Measurements from ENCODE around the gene ACP3.
"Not testable (repeated sequence)": the region's sequence is repeated elsewhere in the genome, so short reads cannot be mapped to it uniquely, and the experiment has no call there.

Gene ACP3

GRCh38 chr3:132382688-132383194 is 65.5 kb downstream of the ACP3 start:
- no peaks in the 10 kb centered on the region for H3K27me3 ChIP-seq (replicated peaks)
- no peak overlapping the region for H3K27ac ChIP-seq
- TF ChIP-seq, protein P1, sequence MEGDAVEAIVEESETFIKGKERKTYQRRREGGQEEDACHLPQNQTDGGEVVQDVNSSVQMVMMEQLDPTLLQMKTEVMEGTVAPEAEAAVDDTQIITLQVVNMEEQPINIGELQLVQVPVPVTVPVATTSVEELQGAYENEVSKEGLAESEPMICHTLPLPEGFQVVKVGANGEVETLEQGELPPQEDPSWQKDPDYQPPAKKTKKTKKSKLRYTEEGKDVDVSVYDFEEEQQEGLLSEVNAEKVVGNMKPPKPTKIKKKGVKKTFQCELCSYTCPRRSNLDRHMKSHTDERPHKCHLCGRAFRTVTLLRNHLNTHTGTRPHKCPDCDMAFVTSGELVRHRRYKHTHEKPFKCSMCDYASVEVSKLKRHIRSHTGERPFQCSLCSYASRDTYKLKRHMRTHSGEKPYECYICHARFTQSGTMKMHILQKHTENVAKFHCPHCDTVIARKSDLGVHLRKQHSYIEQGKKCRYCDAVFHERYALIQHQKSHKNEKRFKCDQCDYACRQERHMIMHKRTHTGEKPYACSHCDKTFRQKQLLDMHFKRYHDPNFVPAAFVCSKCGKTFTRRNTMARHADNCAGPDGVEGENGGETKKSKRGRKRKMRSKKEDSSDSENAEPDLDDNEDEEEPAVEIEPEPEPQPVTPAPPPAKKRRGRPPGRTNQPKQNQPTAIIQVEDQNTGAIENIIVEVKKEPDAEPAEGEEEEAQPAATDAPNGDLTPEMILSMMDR (IDR thresholded peaks at IDR 0.05; ENCODE audit: low read depth, low read length, missing control alignments), result no peak
- H3K4me3 ChIP-seq (ENCODE audit: low read depth, low read length), result no peak overlapping the region
- no peaks in the 10 kb centered on the region for H3K36me3 ChIP-seq (replicated peaks)
- no peak for DNase-seq
- in situ Hi-C loops (cut with HindIII; ENCODE audit: low pct_ligation_motif_present, low sequenced_read_pairs), result no loop called here

- no peaks in the 10 kb centered on the region for H3K27me3 ChIP-seq (replicated peaks)
- H3K36me3 ChIP-seq (replicated peaks), result no peaks in the 10 kb centered on the region
- H3K4me3 ChIP-seq (ENCODE audit: low read depth, low read length), result no peak overlapping the region
- H3K27ac ChIP-seq, result no peak overlapping the region
- TF ChIP-seq, protein P1 (IDR thresholded peaks at IDR 0.05; ENCODE audit: low read depth, low read length, missing control alignments), result no peak
- in situ Hi-C loops (cut with HindIII; ENCODE audit: low pct_ligation_motif_present, low sequenced_read_pairs), result no loop called here
- DNase-seq, result no peak
Observed at GRCh38 chr3:132386259-132386658, 69.1 kb downstream of the ACP3 start.

- H3K4me3 ChIP-seq (ENCODE audit: low read depth, low read length); in situ Hi-C loops (cut with HindIII; ENCODE audit: low pct_ligation_motif_present, low sequenced_read_pairs); H3K36me3 ChIP-seq (replicated peaks); H3K27me3 ChIP-seq (replicated peaks); H3K27ac ChIP-seq; DNase-seq: not testable (repeated sequence)
Observed at GRCh38 chr3:132392675-132393074, 75.5 kb downstream of the ACP3 start.

- TF ChIP-seq, protein P1 (IDR thresholded peaks at IDR 0.05; ENCODE audit: low read depth, low read length, missing control alignments), result no peak
- H3K4me3 ChIP-seq (ENCODE audit: low read depth, low read length), result no peak overlapping the region
- in situ Hi-C loops (cut with HindIII; ENCODE audit: low pct_ligation_motif_present, low sequenced_read_pairs), result no loop called here
Observed at GRCh38 chr3:132394320-132394719, 77.1 kb downstream of the ACP3 start.

DNA sequence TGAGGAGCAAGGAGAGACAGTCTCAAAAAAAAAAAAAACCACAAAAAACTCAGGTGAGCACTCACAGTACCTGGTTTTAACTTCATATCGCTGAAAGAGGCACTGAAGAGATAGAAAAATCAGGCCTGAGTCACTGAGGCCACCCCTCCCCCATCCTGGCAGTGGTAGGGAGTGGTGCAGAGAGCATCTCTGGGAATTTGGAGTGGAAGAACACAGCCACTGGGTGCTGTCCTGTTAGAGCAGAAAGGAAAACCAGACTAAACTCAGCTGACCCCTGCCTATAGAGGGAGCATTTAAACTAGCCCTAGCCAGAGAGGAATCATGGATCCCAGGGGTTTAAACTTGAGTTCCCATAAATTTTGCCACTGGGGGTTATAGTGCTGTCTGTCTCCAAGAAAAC is 77.9 kb downstream of the ACP3 start:
- Histone ChIP-seq H3K4me3 (ENCODE audit: low read depth, low read length) (no peak overlapping the region), H3K27ac (no peak overlapping the region), H3K27me3 (replicated peaks) (no peaks in the 10 kb centered on the region), H3K36me3 (replicated peaks) (no peaks in the 10 kb centered on the region)
- TF ChIP-seq, protein P1 (IDR thresholded peaks at IDR 0.05; ENCODE audit: low read depth, low read length, missing control alignments), result no peak
- no peak for DNase-seq
- in situ Hi-C loops (cut with HindIII; ENCODE audit: low pct_ligation_motif_present, low sequenced_read_pairs), result no loop called here

More at GRCh38 chr3:132394320-132394719, 77.1 kb downstream of the ACP3 start:
- Histone ChIP-seq H3K36me3 (replicated peaks) (no peaks in the 10 kb centered on the region), H3K27me3 (replicated peaks) (no peaks in the 10 kb centered on the region), H3K27ac (no peak overlapping the region)
- no peak for DNase-seq

GRCh38 chr3:132396255-132396654 is 79.0 kb downstream of the ACP3 start:
- TF ChIP-seq, protein P1 (IDR thresholded peaks at IDR 0.05; ENCODE audit: low read depth, low read length, missing control alignments), result no peak
- in situ Hi-C loops (cut with HindIII; ENCODE audit: low pct_ligation_motif_present, low sequenced_read_pairs), result no loop called here

GRCh38 chr3:132396776-132397175 is 79.6 kb downstream of the ACP3 start:
- in situ Hi-C loops (cut with HindIII; ENCODE audit: low pct_ligation_motif_present, low sequenced_read_pairs); H3K36me3 ChIP-seq (replicated peaks); H3K27me3 ChIP-seq (replicated peaks); DNase-seq; H3K4me3 ChIP-seq (ENCODE audit: low read depth, low read length); H3K27ac ChIP-seq: not testable (repeated sequence)

More at GRCh38 chr3:132396255-132396654, 79.0 kb downstream of the ACP3 start:
- Histone ChIP-seq H3K4me3 (ENCODE audit: low read depth, low read length) (no peak overlapping the region), H3K27ac (no peak overlapping the region), H3K27me3 (replicated peaks) (no peaks in the 10 kb centered on the region), H3K36me3 (replicated peaks) (no peaks in the 10 kb centered on the region)
- no peak for DNase-seq

Data from brain microvascular endothelial cell (primary cell).